Retinal pigment epithelial cell (primary cell): ENCODE data around the gene PLA2G10.
A peak's percentile ranks its signal among the peaks of the same experiment; 100 is the strongest.
"Not testable (repeated sequence)": the region's sequence is repeated elsewhere in the genome, so short reads cannot be mapped to it uniquely, and the experiment has no call there.

Source experiments
- DNase-seq: peaks from one replicate; pipeline ENCODE4 v3.0.0-alpha.2; 2010; ENCODE audit warnings: low read depth
- H3K4me3 ChIP-seq: 2 replicates; pipeline ENCODE4 v1.5.1; 2011; ENCODE audit warnings: mild to moderate bottlenecking, low read length, control low read depth, moderate library complexity
- TF ChIP-seq, protein P1 (sequence below): conservative IDR thresholded peaks from 2 replicates; pipeline ENCODE4 v1.5.1; 2011; ENCODE audit warnings: low read depth, low read length, control low read depth, inconsistent platforms

The PLA2G10 gene

DNA sequence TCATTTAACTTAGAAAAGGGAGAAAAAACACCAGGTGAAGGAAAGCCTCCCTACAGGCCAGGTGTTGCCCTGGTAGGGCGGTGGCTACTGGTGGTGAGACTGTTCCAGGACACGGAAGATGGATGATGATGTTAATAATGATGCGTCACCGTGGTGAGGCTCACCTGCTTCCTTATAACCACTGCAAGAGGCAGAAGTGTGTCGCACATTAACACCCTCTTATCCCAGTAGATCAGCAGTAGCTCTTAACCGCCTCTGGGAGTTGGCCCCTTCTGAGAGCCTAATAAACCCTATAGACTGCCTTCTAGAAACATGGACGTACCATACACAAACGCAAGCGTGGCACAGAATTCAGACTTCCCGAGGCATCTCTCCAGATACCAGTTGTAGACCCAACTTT, 53.6 kb downstream of the PLA2G10 start:
- TF ChIP-seq, protein P1, sequence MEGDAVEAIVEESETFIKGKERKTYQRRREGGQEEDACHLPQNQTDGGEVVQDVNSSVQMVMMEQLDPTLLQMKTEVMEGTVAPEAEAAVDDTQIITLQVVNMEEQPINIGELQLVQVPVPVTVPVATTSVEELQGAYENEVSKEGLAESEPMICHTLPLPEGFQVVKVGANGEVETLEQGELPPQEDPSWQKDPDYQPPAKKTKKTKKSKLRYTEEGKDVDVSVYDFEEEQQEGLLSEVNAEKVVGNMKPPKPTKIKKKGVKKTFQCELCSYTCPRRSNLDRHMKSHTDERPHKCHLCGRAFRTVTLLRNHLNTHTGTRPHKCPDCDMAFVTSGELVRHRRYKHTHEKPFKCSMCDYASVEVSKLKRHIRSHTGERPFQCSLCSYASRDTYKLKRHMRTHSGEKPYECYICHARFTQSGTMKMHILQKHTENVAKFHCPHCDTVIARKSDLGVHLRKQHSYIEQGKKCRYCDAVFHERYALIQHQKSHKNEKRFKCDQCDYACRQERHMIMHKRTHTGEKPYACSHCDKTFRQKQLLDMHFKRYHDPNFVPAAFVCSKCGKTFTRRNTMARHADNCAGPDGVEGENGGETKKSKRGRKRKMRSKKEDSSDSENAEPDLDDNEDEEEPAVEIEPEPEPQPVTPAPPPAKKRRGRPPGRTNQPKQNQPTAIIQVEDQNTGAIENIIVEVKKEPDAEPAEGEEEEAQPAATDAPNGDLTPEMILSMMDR = no peak

DNA sequence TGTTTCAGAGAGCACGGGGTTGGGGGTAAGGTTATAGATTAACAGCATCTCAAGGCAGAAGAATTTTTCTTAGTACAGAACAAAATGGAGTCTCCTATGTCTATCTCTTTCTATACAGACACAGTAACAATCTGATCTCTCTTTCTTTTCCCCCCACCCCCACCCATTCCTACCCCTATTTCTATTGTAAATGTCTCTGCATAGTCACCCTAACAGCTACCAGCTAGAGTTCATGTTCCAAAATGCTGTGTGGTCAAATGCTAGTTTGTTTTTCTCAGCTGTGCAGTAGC, 57.2 kb downstream of the PLA2G10 start:
- H3K4me3 ChIP-seq, DNase-seq: not testable (repeated sequence)

More for the DNA sequence above, 53.6 kb downstream of the PLA2G10 start:
- no peak overlapping the region for H3K4me3 ChIP-seq
- DNase-seq = no peak

DNA sequence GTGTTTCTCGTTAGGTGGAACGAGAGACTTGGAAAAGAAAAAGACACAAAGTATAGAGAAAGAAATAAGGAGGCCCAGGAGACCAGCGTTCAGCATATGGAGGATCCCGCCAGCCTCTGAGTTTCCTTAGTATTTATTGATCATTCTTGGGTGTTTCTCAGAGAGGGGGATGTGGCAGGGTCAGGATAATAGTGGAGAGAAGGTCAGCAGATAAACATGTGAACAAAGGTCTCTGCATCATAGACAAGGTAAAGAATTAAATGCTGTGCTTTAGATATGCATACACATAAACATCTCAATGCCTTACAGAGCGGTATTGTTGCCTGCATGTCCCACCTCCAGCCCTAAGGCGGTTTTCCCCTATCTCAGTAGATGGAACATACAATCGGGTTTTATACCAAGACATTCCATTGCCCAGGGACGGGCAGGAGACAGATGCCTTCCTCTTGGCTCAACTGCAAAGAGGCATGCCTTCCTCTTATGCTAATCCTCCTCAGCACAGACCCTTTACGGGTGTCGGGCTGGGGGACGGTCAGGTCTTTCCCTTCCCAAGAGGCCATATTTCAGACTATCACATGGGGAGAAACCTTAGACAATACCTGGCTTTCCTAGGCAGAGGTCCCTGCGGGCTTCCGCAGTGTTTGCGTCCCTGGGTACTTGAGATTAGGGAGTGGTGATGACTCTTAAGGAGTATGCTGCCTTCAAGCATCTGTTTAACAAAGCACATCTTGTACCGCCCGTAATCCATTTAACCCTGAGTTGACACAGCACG, 57.7 kb downstream of the PLA2G10 start:
- not testable (repeated sequence) for H3K4me3 ChIP-seq
- DNase-seq = peak; percentile 35

DNA sequence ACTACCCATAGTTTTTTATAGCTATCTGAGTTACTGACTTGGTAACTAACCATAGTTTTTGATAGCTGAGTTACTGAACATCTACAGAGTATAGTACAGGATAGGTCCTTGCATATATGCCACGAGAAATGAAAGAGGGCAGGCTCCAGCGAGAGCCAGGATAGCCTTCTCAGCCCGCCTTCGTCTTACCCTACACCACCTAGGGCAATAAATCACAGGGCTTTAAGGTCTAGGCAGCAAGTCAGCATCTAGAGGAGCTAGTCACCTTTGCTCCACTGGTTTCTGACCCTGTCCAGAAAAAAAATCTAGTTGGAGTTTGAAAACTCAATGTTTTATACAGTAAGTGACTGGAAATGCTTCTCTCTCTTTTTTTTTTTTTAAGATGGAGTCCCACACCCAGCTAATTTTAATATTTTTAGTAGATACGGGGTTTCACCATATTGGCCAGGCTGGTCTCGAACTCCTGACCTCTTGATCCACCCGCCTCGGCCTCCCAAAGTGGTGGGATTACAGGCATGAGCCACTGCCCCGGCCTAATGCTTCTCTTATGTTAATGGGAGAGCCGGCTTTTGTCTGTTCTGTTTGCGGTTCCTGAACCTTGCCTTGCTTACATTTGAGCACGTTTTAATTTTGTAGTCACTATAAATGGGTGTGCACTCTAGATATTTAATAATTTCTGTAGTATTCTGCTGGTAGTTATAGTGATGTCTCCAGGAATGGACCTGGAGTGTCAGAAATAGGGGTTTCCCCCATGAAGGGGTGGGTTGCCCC, 58.5 kb downstream of the PLA2G10 start:
- no peak for DNase-seq
- no peak overlapping the region for H3K4me3 ChIP-seq
- TF ChIP-seq, protein P1 = no peak

DNA sequence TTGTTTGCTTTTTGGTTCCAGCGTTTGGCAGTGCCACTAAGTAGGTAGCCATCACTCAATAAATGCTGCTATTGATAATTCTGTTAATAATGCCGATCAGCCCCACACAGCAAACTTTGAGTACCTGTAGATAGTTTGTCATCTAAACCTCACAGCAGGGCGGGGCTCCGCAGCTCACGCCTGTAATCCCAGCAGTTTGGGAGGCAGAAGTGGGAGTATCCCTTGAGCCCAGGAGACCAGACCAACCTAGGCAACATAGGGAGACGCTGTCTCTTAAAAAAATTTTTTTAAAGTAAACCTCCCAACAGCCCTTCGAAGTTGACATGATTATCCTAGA, 59.8 kb downstream of the PLA2G10 start:
- H3K4me3 ChIP-seq = peak overlapping the region; percentile 94
- DNase-seq = no peak

DNA sequence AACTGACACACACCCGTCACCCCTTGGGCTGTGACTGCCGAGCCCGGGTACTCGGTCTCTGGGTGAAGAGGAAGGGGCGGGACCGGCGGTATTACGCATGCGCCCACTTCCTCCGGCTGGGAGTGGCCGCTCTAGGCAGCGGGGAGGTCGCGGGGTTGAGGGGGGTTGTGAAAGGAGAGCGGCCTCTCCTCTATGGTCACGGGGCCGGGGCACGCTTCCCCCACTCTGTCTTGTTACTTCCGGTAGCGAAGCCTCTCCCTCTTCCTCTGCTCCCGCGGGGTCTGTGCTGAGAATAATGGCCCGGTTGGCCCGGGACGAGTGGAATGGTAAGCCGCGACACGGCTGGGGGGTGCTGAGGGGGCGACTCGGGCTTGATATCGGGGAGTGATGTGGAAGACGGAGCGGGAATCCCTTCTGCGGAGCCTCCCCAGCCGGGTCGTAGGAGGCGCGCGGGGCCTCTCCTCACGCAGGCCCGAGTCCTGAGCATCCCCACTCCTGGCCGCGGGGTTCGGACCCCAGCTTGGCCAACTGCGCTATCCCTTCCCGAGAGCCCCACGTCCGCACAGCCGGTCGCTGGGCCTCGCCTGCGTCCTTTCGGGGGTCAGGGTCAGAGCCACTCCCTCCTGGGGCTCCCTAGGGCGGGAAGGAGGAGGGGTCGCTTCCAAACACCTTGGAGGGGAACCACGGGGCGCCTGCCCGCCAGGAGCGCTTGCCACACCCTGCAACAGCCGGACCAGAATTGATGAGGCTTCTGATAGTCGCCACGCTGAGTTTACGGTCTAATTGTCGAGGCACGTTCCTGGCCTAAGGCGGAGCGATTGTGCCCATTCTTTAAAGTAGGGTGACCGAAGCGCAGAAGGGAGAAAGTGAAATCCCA, 61.2 kb downstream of the PLA2G10 start, which contains the start of gene BFAR:
TSS of gene BFAR (plus strand) at position 259 of the 877 bp plus-strand sequence. CDS start 11,396 bp downstream, outside the sequence.
- H3K4me3 ChIP-seq = peak within 1 kb of the TSS; percentile 94
- TF ChIP-seq, protein P1 = no peak
- peak; percentile 71 for DNase-seq

More for the DNA sequence above, 59.8 kb downstream of the PLA2G10 start:
- TF ChIP-seq, protein P1 = no peak

DNA sequence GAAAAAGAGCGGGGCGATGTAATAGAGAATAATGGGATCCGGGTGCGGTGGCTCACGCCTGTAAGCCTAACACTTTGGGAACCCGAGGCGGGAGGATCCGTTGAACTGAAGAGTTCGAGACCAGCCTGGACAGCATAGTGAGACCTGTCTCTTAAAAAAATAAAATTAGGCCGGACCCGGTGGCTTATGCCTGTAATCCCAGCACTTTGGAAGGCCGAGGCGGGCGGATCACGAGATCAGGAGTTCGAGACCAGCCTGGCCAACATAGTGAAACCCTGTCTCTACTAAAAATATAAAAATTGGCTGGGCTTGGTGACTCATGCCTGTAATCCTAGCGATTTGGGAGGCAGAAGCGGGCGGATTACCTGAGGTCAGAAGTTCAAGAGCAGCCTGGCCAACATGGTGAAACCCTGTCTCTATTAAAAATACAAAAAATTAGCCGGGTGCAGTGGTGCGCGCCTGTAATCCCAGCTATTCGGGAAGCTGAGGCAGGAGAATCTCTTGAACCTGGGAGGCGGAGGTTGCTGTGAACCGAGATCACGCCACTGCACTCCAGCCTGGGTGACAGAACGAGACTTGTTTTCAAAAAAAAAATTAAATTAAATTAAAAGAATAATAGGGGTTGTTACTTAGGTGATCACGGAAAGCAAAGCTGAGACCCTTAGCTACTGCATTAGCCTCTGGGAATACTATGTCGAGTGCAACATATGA, 63.3 kb downstream of the PLA2G10 start:
- peak overlapping the region; percentile 32 for H3K4me3 ChIP-seq
- DNase-seq = not testable (repeated sequence)

DNA sequence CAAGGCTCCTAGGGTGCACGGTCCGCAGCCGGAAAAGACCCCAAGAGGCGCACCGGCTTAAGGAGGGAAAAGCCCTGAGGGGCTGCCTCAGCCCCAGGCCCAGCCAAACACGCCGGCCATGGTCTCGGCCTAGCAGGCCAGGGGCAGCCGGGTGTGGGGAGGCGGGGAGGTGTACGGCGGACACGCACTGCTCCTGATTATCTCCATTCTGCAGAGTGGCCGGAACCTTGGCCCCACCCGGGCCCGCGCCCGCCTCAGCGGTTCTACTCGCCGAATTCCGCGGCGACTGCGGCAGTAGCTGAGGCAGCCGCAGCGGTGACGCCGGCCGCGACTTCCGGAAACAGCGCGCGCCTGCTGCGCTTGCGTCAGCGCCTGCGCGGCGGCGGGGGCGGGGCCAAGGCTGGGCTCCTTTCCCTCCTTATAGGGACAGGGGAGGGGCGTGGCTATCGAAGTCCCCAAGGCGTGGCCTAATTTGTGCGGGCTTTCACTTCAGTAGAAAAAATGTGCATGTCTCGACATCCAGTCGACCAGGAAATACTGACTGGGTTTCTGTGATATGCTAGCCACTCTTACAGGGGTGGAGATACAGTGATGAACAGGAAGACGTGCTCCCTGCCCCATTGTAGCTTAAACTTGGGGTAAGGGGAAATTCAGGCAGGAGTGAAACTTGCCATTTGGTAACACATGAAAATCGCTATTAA, 64.0 kb downstream of the PLA2G10 start, which contains the start of gene PARN:
TSS of gene PARN (minus strand) at position 342 of the 701 bp plus-strand sequence. CDS start at position 207, 135 bp downstream.
- TF ChIP-seq, protein P1 = no peak
- H3K4me3 ChIP-seq = peak within 1 kb of the TSS; percentile 89
- DNase-seq = peak; percentile 83
